GM18505 (cell line): ENCODE results near the gene RPL35.

Source experiments
- ATAC-seq: cut with Tn5 transposase; IDR thresholded peaks from one replicate; pipeline ENCODE4 v1.9.1; 2021; ENCODE audit not compliant: unreplicated experiment
- POLR2A ChIP-seq: IDR thresholded peaks from 4 replicates; pipeline ENCODE4 v1.6.1; 2011; ENCODE audit warnings: borderline replicate concordance; ENCODE audit not compliant: insufficient read depth, insufficient read length; ENCODE audit errors: extremely low read depth

RPL35 gene

DNA sequence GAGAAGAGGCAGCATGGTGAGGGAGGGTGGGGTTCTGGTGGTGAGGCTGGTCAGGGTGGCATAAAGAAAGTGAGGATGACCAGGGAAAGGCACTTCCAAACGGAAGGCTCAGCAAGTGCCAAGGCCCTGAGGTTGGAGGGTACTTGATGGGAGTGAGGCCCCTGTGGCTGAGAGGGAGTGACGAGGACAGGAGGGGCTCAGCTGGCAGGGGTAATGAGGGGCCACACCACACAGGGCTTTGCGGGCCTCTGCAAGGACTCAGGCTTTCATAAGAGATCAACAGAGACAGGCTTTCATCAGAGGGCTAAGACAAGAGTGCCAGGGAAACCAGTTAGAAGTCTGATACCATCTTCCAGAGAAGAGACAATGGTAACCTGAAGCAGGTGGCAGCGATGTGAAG lies 23.8 kb upstream of the RPL35 start:
- no peak for ATAC-seq
- no peak for TF ChIP-seq POLR2A

DNA sequence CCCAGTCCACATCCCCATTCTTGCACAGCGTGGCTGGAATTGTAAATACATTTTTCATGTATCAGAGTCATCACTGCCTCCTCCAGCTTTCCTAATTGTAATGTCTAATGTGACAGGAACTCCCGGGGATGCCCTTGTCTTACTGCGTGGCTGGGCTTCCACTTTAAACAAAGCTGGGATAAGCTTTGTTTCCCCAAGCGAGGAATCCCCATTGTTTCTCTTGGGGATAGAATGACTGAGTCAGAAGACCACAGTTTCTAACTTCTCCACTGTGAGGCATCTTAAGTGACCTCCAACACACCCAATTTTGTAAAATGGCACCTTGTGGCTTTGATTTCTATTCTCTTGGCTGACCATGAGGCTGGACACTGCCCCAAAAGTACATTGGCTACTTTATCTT lies 22.6 kb upstream of the RPL35 start:
- no peak for ATAC-seq
- no peak for TF ChIP-seq POLR2A

DNA sequence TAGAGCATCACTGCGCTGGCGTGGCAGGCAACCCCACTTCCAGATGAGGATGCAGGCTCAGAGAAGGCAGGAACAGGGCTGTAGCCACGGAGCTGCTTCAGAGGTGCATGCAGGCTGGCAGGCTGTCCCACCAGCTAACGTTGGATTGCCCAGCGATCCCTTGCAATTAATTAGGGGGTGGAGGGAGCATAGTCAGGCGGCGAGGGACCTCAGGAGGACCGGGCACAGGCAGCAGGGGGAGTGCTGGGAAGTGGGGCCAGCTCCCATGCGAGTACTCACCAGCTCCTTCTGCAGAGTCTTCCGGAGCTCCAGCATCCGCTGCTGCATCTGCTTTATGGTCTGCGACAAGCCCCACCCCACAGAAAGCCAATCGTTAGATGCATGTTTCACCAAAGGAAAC lies 20.5 kb upstream of the RPL35 start:
- TF ChIP-seq POLR2A, result no peak
- no peak for ATAC-seq

DNA sequence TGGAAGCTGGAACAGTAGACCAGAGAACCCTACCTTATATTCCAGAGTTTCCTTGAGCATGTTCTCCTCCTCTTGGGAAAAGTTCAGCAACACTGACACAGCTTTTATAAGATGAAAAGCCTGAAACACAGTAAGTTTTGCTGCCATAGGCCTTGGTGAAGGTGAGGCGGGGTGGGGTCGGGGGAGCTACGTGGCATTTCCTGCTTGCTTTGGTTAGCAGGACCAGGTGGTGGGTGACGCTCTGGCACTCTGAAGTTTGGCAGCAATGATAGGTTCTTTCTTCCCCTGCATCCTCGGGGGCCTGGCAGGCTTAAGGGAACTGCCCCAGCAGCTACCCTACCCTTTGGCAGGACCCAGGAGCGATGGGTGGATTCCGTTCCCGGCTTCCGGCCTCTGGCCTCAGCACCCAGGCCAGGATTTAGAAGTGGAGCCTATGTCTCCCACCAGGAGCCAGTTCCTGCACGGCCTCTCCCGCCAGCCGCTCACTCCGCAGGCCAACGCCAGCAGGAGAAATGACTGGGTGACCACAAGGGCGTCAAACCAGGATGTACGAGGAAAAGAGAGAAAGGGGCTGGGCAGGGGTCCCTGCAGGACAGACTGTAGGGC lies 19.5 kb upstream of the RPL35 start:
- no peak for TF ChIP-seq POLR2A
- ATAC-seq, result no peak

DNA sequence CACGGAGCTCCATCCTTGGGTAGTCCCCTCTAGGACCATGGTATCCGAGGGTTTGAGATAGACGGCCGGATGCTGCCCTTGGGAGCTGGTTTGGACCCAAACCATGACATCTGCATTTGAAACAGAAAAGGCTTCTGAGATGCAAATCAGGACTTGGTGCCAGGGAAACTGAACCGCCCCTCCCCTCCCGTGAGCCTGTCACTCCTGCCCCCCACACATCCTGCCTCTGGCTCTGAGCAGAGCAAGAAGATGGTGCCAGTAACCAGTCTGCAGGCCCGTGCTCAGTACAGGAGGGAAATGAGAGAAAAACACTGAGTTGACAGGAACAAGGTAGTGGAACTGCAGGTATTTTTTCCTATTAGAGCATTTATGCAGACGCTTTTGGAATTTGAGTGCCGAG lies 18.7 kb upstream of the RPL35 start:
- ATAC-seq, result no peak
- TF ChIP-seq POLR2A, result no peak

DNA sequence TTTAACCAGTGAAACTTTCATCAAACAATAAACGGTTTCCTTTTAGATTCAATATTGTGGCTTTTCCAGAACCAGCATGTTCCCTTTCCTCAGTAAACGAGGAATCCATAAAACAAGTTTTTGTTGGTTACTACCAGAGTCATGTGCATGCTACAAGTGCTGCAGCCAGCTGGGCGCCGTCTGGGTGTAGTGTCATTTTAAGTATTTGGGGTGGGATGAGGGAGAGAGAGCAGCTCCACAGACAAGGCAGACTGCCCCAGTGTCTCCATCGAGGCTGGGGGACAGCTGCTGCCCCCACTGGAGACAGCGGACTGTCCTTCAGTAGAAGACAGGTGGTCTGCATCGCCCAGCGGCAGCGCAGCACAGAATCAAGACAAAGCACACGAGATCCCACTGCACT lies 17.5 kb upstream of the RPL35 start:
- ATAC-seq, result no peak
- TF ChIP-seq POLR2A, result no peak

DNA sequence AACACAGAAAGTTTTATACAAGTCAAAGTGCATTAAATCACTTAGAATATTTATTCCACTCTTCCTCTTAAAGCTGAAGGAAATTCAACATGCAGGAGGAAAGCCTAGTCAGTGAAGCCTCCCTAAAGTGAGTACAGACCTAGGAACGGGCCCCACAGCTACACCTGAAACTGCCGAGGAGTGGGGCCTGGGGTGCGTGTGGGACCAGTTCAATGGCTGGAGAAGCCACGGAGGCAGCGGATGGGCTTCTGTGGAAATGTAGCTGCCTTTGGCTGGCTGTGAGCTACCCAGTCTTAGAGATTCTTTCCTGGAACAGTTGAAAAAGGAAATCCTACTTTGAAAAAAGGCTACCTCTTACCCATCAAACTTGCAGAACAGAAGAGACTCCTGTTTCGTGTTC lies 16.8 kb upstream of the RPL35 start:
- TF ChIP-seq POLR2A, result no peak
- ATAC-seq, result no peak

DNA sequence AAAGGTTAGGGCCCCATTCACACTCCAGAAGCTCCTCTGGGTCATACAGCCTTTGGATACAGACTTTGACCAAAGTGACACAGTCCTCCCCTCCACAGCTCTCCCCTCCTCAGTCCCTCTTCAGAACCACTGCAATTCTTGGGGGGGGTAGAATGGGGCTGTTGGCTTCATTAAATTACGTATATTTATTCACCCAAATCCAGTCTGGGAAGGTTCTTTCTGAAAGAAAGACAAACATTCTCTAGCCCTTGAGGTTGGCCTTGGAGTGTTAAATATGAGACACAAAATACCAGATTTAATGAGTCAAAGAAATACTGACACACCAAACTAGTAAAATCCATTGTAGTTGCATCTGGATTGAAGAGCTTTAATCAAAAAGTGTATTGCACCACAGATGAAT lies 16.3 kb upstream of the RPL35 start:
- no peak for ATAC-seq
- TF ChIP-seq POLR2A, result no peak

DNA sequence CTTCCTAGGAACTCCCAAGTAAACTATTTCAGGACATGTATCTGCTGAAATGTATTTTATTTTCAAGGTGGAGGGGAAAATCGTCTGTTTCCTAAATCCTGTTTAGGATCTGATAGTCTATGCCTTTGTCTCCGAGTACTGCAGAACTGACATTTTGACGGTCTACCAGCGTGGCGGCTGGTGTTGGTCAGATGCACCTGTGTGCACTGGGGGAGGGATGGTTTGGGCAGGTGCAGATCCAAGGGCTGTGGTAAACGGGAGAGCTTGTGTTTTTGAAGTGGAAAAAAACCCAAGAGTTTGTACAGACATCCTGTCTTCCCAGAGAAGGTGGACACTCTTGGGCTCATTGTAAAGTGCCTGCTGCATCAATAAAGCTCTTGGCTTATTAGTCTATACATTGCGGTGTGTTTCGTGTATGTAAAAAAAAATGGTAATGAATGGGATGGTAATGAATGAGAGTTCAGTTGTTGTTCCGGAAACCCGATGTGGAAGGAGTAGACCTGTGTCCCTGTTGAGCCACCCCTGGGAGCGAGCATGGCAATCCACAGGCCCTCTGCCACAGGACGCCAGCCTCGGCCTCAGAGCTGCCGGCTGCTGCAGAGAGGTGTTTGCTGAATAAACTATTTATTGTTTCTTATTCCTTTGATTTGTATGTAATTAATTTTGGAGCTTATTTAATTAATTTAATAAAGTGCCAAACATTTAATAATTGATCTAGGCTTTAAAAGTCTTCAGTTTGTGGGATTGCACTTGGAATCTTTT lies 15.4 kb upstream of the RPL35 start:
- ATAC-seq, result no peak

DNA sequence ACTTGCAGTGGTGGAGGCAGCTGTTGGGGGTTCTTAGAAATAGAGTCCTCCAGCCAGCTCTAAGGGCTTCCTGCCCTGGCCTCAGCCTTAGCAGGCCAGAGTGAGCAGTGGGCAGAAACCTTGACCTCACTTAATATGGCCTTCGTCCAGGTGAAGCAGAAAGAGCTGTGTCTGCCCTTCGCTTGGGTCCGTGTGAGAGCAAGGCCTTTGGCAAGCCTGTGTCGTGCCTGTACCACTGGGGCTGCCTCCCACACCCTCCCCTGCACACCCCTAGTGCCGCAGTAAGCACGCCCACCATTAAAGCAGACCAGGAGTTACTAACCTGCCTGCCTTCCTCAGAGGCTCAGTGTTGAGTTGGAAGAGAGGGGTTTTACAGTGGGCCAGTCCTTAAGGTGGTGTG lies 13.7 kb upstream of the RPL35 start:
- no peak for ATAC-seq
- no peak for TF ChIP-seq POLR2A

More for the DNA sequence above, 15.4 kb upstream of the RPL35 start:
- no peak for TF ChIP-seq POLR2A

DNA sequence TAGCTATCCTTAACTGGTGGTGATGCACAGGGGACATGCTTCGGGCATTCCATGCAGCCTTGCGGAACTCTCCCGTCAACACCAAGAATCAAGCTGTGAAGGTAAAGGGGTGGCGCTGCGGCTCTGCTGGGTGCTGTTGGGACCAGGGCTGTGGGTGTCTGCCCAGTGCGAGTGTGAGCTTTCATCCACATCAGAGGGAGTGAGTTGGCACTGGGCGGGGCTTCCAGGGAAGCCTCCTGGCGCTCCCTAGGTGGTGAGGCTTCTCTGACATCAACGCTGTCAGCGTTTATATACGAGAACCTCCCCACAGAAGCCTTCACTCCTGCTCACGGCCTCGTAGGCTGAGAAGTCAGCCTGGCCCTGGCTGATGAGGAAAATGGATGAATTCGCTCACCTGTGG lies 11.9 kb upstream of the RPL35 start:
- no peak for TF ChIP-seq POLR2A
- ATAC-seq, result no peak

DNA sequence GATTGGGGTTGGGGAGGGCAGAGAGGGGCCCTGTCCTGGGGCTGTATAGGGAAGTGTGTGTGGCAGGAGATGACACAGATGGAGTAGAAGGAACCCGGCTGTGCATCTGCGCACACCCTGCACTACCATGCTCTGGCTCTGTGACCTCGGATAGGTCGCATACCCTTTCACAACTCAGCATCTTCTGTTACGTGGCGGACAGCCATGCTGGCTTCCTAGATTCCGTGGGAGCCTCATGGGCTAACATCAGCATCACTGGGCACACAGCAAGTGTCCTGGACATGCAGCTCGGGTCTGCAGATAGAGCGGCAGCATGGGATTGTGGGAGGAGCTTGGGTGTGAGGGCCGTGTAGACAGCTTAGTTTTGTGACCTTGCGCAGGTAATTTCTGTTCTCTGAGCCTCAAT lies 9.4 kb upstream of the RPL35 start:
- no peak for ATAC-seq
- peak; percentile 27 for TF ChIP-seq POLR2A

DNA sequence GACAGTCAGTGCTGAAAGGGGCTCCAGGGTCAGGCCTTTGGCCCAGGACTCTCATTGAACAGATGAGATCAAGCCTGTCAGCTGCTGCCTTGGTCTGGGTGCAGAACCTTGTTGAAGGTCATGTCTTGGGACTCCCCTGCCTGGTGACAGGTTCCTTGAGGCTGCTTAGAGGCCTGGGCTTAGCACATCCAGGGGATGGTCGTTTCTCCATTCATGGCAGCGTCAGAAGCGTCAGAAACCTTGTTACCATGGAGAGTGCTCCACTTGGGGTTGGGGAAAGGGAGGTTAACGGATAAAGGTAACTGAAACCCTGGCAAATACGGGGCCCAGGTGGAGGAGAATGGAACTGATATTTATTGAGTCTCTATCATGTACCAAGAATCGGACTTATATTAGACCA lies 9.0 kb upstream of the RPL35 start:
- ATAC-seq, result no peak
- no peak for TF ChIP-seq POLR2A

DNA sequence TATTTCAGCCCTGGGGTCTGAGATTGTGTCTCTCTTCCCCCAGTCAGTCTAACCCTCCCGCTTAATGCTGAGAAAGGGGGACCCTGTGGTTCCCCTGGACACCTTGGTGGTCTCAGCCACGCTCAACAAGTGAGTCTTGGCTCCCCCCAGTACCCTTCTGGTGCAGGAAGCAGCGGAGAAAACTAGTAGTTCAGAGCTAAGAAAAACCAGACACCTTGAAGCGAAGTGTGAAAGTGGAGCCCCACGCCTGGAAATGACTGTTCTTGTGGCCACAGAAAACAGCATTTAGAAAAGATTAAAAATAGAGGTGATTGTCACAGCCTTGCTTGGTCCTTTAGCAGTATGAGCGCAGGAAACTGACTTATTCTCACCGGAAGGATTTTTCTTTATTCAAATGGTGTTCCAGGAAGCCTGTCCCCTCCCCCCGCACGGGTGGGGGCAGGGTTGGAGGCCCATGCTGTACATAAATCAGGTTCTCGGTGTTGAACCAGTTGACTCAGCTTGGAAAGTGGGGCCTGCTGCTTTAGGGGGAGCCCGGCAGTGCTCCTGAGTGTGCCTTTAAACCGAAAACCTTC lies 8.3 kb upstream of the RPL35 start:
- no peak for ATAC-seq
- peak; percentile 66 for TF ChIP-seq POLR2A
